GM06990 (cell line): ENCODE results near the gene ERC2.

Experiments used
- DNase-seq: peaks from one replicate; pipeline ENCODE4 v3.0.0-alpha.2; 2011; ENCODE audit not compliant: insufficient read length; ENCODE audit errors: extremely low read depth
- H3K27me3 ChIP-seq: replicated peaks from 2 replicates; pipeline ENCODE4 v1.6.0; 2011; ENCODE audit warnings: low read length; ENCODE audit not compliant: control insufficient read depth, insufficient read depth
- H3K36me3 ChIP-seq: 2 replicates; pipeline ENCODE4 v1.5.1; 2011; ENCODE audit warnings: low read length; ENCODE audit not compliant: control insufficient read depth, insufficient read depth
- H3K4me3 ChIP-seq: replicated peaks from 2 replicates; pipeline ENCODE4 v1.5.1; 2011; ENCODE audit warnings: low read depth, mild to moderate bottlenecking, control low read depth, low read length
- CTCF ChIP-seq: IDR thresholded peaks from 2 replicates; pipeline ENCODE4 v1.5.1; 2011; ENCODE audit warnings: low read length, control low read depth, mild to moderate bottlenecking, inconsistent platforms; ENCODE audit not compliant: insufficient read depth, poor library complexity, severe bottlenecking

Gene ERC2

GRCh38 chr3:55711646-55712045 is 756.6 kb downstream of the ERC2 start:
- TF ChIP-seq CTCF: no peak
- H3K4me3 ChIP-seq: no peak overlapping the region
- DNase-seq: no peak
- no peaks in the 10 kb centered on the region for H3K36me3 ChIP-seq
- no peaks in the 10 kb centered on the region for H3K27me3 ChIP-seq

- TF ChIP-seq CTCF: no peak
- DNase-seq: no peak
- Histone ChIP-seq H3K4me3 (no peak overlapping the region), H3K36me3 (no peaks in the 10 kb centered on the region), H3K27me3 (no peaks in the 10 kb centered on the region)
Observed at GRCh38 chr3:55709411-55710012, 758.8 kb downstream of the ERC2 start.

- DNase-seq: no peak
- no peak overlapping the region for H3K4me3 ChIP-seq
- no peak for TF ChIP-seq CTCF
- H3K27me3 ChIP-seq: no peaks in the 10 kb centered on the region
- H3K36me3 ChIP-seq: no peaks in the 10 kb centered on the region
Observed at GRCh38 chr3:55708921-55709320, 759.3 kb downstream of the ERC2 start.

GRCh38 chr3:55708242-55708641 is 760.0 kb downstream of the ERC2 start:
- no peak for TF ChIP-seq CTCF
- Histone ChIP-seq H3K36me3 (no peaks in the 10 kb centered on the region), H3K4me3 (no peak overlapping the region), H3K27me3 (no peaks in the 10 kb centered on the region)
- no peak for DNase-seq

GRCh38 chr3:55704521-55704920 is 763.7 kb downstream of the ERC2 start:
- no peak for TF ChIP-seq CTCF
- Histone ChIP-seq H3K4me3 (no peak overlapping the region), H3K27me3 (no peaks in the 10 kb centered on the region), H3K36me3 (no peaks in the 10 kb centered on the region)
- no peak for DNase-seq

GRCh38 chr3:55702822-55703221 is 765.4 kb downstream of the ERC2 start:
- H3K4me3 ChIP-seq: no peak overlapping the region
- no peaks in the 10 kb centered on the region for H3K36me3 ChIP-seq
- no peak for DNase-seq
- TF ChIP-seq CTCF: no peak
- no peaks in the 10 kb centered on the region for H3K27me3 ChIP-seq
